Chondrocyte (in vitro differentiated cells): ENCODE measurements around the gene GNG7. TPM values are rescaled to one million over a fixed set of nuclear protein-coding genes. Genes with fewer than 3 reads are reported as not detected.

Experiments used
- DNase-seq: peaks from one replicate; pipeline ENCODE4 v3.0.0; 2021; ENCODE audit warnings: mixed read lengths, low spot score
- H3K27ac Mint-ChIP-seq: one replicate; pipeline ENCODE4 v1.8.0; 2021; ENCODE audit warnings: mild to moderate bottlenecking, moderate library complexity, mixed read lengths; ENCODE audit not compliant: unreplicated experiment
- H3K27me3 Mint-ChIP-seq: 2 replicates; pipeline ENCODE4 v1.8.0; 2021; ENCODE audit warnings: low read depth, mixed read lengths
- H3K36me3 Mint-ChIP-seq: 2 replicates; pipeline ENCODE4 v1.8.0; 2021; ENCODE audit warnings: low read depth, mixed read lengths
- H3K4me1 Mint-ChIP-seq: 2 replicates; pipeline ENCODE4 v1.8.0; 2021; ENCODE audit warnings: low read depth, mild to moderate bottlenecking, mixed read lengths
- H3K4me3 Mint-ChIP-seq: one replicate; pipeline ENCODE4 v1.8.0; 2021; ENCODE audit warnings: mild to moderate bottlenecking, moderate library complexity, mixed read lengths; ENCODE audit not compliant: unreplicated experiment
- H3K9me3 Mint-ChIP-seq: 2 replicates; pipeline ENCODE4 v1.8.0; 2021; ENCODE audit warnings: low read depth, mixed read lengths
- CTCF ChIP-seq: fragments of 200-600 bp; sonication (generic); IDR thresholded peaks from 2 replicates; pipeline ENCODE4 v1.5.0; 2021; ENCODE audit warnings: antibody characterized with exemption, mild to moderate bottlenecking, moderate library complexity
- total RNA-seq: library from RNA; stranded (reverse); gene quantifications from 3 replicates; pipeline ENCODE4 v1.2.1, GENCODE V29; 2021

GNG7 gene
- total RNA-seq, 1 donor from 2014 or later: 1.9 TPM

- no peaks in the 10 kb centered on the region for H3K27me3 Mint-ChIP-seq
- no peak overlapping the region for H3K27ac Mint-ChIP-seq
- no peak for DNase-seq
- H3K9me3 Mint-ChIP-seq: peaks cover 3% of the 10 kb centered on the region
- peak; percentile 32 for TF ChIP-seq CTCF
- no peaks in the 10 kb centered on the region for H3K36me3 Mint-ChIP-seq
- no peak overlapping the region for H3K4me3 Mint-ChIP-seq
- no peaks in the 10 kb centered on the region for H3K4me1 Mint-ChIP-seq
These were observed 38.4 kb downstream of the GNG7 start for GRCh38 chr19:2663920-2664571.

GRCh38 chr19:2661615-2662014, 40.9 kb downstream of the GNG7 start:
- H3K9me3 Mint-ChIP-seq: peaks cover 3% of the 10 kb centered on the region
- no peak overlapping the region for H3K27ac Mint-ChIP-seq
- no peak overlapping the region for H3K4me3 Mint-ChIP-seq
- H3K27me3 Mint-ChIP-seq: peaks cover 7% of the 10 kb centered on the region
- H3K36me3 Mint-ChIP-seq: no peaks in the 10 kb centered on the region
- TF ChIP-seq CTCF: peak; percentile 37
- H3K4me1 Mint-ChIP-seq: no peaks in the 10 kb centered on the region
- no peak for DNase-seq

- Mint-ChIP-seq H3K36me3 (no peaks in the 10 kb centered on the region), H3K27me3 (peaks cover 7% of the 10 kb centered on the region), H3K4me3 (no peak overlapping the region), H3K4me1 (no peaks in the 10 kb centered on the region), H3K27ac (no peak overlapping the region), H3K9me3 (peaks cover 3% of the 10 kb centered on the region)
- TF ChIP-seq CTCF: no peak
- no peak for DNase-seq
These were observed 42.5 kb downstream of the GNG7 start for GRCh38 chr19:2659856-2660432.

GRCh38 chr19:2656533-2656932, 46.0 kb downstream of the GNG7 start:
- no peaks in the 10 kb centered on the region for H3K36me3 Mint-ChIP-seq
- no peak for DNase-seq
- H3K27me3 Mint-ChIP-seq: peaks cover 7% of the 10 kb centered on the region
- H3K27ac Mint-ChIP-seq: no peak overlapping the region
- no peak for TF ChIP-seq CTCF
- no peak overlapping the region for H3K4me3 Mint-ChIP-seq
- peaks cover 5% of the 10 kb centered on the region for H3K4me1 Mint-ChIP-seq
- H3K9me3 Mint-ChIP-seq: no peaks in the 10 kb centered on the region

- Mint-ChIP-seq H3K27ac (no peak overlapping the region), H3K9me3 (no peaks in the 10 kb centered on the region), H3K27me3 (peaks cover 7% of the 10 kb centered on the region), H3K4me3 (no peak overlapping the region), H3K36me3 (no peaks in the 10 kb centered on the region), H3K4me1 (peaks cover 5% of the 10 kb centered on the region)
- TF ChIP-seq CTCF: no peak
- no peak for DNase-seq
These were observed 48.5 kb downstream of the GNG7 start for GRCh38 chr19:2653710-2654707.
